GOT3 (cell line): ENCODE measurements around the gene ABI2.
"Not testable (repeated sequence)": the region's sequence is repeated elsewhere in the genome, so short reads cannot be mapped to it uniquely, and the experiment has no call there.

Experiments
- DNase-seq: peaks from one replicate; lab custom pipeline; 2025; ENCODE audit warnings: mixed read lengths; lab: John Stamatoyannopoulos, UW

The ABI2 gene

DNA sequence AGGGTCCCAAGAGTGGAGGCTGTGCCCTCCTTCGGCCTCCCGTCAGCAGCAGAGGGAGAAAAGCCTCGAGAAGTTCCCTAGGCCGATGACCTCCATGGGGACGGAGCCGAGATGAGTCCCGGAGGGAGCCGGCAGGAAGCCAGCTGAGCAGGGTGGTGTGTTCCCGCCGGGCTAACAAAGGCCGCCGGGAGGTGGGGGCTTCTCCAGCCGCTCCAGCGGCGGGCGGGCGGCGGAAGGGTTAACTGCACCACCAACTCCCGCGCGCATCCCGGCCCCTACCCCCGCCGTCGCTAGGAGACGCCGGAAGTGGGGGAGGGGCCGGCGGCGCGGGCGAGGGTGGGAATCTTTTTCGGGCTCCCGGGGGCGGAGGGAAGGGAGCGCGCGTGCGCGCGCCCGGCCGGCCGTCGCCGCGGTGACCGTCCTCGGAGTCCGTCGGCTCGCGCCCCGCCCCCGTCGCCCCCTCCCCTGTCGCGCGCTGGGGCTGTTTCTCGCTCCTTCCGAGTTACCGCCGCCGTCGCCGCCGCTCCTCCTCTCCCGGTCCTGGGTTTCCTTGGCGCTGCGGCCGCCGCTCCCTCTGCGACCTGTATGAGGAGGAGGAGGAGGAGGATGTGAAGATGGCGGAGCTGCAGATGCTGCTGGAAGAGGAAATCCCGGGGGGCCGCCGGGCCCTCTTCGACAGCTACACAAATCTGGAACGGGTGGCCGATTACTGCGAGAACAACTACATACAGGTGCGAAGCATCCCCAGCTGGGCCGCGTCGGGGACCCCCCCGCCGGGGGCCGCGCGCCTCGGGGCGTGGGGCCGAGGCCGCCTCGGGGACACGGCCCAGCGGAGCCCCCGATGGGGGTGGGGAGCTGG lies at the start of gene ABI2:
TSS of gene ABI2 (plus strand) at position 494 of the 859 bp plus-strand sequence. CDS start at position 615, 121 bp downstream.
- DNase-seq: peak; percentile 73

DNA sequence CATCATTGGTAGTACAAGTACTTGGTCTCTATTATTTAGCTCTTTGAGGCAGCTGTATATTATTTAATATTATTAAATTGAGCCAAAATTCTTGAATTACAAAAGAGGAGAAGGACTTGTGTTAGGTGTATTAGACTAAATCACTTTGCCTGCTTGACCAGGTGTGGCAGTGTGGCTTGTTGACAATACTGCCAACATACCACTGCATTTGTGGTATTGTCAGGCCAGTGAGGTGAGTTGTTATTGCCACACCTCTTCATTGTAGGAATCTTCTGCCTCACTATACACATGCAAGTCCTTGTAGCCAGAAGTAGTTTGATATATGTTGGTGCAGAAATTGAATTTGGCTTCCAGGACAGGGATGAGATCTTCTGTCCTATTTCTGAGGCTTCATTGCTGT lies 48.9 kb upstream of the ABI2 start:
- no peak for DNase-seq

DNA sequence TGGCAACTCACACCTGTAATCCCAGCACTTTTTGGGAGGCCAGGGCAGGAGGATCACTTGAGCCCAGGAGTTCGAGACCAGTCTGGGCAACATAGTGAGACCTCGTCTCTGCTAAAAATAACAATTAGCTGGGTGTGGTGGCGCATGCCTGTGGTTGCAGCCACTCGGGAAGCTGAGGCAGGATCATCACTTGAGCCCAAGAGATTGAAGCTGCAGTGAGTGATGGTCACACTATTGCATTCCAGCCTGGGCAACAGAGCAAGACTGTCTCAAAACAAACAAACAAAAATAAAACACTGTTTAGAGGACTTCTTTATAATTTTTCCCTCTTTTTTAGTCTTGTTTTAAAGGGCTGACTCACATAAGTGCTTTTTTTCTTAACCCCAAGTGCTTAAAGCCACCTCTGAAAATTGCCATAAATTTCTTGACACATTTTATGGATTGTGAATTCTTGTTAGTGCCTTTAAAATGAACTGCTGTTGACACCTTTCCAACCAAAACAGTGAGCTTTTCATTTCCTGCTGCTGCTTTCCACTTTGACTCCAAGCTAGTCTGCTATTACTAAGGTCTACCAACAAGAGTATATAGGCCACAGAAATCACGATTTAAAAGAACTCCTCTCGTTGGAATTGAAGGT lies 47.6 kb upstream of the ABI2 start:
- DNase-seq: no peak

DNA sequence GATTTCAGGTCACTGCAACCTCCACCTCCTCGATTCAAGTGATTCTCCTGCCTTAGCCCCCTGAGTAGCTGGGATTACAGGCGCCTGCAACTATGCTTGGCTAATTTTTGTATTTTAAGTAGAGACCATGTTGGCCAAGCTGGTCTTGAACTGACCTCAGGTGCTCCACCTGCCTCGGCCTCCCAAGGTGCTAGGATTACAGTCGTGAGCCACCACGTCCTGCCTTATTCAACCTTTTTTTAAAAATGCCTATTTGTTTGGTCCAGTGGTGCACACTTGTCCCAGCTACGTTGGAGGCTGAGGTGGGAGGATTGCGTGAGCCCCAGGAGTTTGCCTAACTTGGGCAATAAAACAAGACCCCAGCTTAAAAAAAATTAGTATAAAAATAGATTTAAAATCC lies 46.1 kb upstream of the ABI2 start:
- no peak for DNase-seq

DNA sequence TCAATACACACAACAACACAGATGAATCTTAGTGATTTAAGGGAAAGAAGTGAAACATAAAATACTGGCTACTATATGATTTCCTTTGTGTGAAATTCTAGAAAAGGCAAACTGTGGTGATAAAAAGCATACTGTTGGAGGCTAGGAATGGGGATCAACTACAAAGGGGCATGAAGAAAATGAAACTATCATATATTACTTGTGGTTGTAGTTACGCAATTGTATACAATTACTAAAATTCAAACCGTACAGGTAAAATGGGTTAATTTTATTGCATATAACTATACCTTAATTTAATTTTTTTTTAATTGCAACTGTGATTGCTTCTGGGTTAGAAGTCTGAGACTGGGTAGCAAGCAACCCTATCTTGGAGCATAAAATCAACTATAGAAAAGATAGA lies 41.7 kb upstream of the ABI2 start:
- DNase-seq: no peak

DNA sequence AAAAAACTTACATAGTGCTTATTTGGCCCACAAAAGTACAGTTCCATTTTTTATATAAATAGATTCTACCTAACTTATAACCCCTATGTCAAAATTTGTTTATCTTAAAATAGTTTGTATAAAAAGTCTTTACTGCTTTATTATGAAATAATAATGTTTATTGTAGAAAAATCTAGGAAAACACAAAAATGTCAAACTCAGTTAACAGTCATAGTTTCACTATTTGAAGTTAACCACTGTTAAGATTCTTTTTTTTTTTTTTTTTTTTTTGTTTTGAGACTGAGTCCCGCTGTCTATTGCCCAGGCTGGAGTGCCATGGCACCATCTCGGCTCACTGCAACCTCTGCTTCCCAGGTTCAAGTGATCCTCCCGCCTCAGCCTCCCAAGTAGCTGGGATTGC lies 26.5 kb upstream of the ABI2 start:
- no peak for DNase-seq

DNA sequence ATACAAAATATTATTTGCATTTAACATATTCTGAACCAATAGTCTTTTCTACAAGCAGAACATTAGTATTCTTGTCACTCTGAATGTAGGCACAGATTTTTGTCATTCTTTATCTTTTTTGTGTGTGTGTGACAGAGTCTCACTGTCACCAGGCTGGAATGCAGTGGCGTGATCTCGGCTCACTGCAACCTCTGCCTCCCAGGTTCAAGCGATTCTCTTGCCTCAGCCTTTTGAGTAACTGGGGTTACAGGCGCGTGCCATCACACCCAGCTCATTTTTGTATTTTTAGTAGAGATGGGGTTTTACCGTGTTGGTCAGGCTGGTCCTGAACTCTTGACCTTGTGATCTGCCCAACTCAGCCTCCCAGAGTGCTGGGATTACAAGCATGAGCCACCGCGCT lies 25.6 kb upstream of the ABI2 start:
- DNase-seq: not testable (repeated sequence)

DNA sequence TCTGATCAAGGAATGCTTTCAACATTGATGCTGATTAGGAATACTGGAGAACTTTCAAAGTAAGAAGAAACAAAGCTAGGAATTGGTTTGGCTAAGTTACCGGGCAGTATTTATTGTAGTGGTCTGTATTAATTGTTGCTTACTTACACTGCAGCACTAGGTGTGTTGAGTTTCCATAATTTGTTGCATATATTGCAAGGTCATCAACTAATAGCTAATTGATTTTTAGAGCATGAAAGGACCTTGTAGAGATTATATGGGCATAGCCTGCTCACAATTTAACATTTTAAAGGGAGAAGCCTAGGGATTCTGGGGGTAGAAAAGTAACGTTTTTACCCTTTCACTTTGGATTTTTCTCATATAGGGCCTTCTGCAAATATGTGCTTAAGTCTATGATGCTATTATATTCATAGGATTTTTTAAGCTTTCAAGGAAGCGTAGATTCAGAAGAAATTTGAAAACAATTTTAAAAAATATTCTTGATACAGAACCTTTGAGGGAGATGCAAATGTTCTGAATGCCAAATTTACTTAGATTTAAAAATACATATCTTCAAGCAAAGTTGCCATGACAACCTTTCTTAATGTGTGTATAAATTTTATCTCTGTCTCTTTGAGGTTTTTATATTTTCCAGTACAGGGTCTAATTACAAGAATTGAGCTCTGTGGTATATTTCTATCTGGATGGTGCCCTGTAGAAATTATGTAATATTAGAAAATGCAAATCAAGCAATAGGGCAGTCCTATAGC lies 17.3 kb upstream of the ABI2 start:
- no peak for DNase-seq

DNA sequence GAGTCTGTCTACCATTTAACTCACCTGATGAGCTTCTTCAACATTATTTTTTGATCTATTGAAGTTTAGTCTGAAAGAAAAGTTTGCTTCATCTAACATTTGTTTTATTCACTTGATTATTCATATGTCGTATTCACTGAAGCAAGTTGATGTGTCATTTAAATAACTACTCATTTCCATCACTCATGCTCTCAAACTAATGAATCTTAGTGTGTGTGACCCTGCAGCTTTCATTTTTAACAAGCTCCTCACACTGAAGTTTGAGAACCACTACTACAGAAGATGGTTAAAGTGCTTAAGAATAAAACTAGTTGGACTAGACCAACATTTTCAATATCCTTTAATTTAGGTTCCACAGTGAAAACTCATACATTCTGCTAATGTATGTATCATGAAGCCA lies 1.8 kb upstream of the ABI2 start:
- no peak for DNase-seq

DNA sequence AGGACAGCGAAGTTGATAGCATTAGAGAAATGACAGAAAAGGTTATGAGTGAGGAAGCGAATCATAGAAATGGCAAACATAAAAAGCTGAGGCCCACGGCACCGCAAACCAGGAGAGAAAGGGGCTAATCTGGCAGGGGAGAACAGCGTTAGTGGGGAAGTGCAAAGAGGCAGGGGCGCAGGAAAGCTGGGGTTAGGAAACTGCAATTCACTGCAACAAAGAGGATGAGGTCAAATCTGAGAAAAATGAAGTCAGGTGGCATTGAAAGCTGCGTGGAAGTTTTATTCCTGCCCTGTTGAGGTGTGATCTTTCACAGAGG lies 653 bp upstream of the ABI2 start:
- no peak for DNase-seq

DNA sequence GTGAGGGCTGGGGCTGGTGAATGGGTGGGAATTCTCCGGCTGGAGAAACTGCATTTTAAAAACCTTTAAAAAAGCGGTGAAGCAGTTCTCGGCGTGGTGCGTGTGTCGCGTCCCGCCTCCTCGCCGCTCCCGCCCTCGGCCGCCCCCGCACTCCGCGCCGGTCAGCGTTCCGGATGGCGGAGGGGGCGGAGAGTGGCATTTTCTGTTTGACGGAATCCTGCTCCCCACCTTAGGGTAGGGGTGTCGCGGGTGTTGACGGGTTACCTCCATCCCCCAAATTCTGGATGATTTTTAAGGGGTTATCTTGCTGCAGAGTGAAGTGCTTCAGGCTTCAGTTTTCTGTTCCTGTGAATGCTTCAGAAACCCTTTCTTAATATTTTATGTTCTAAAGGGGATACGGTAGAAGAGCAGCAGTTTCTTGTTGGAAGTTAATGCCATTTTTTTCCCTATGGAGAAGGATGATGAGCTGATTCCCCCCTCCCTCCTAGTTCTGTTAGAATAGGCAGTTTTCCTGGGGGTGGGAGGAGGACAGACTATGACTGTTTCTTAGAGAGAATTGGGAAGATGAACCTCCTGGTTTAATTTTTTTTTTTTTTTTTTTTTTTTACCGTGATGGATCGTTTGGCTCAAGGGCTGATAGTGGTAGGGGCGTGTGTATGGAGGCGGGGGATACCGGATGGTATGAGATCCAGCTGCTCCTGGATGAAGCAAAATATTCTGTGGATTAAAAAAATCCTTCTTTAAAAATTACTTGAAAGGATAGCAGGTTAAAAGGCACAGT lies 756 bp downstream of the ABI2 start:
- peak; percentile 16 for DNase-seq

DNA sequence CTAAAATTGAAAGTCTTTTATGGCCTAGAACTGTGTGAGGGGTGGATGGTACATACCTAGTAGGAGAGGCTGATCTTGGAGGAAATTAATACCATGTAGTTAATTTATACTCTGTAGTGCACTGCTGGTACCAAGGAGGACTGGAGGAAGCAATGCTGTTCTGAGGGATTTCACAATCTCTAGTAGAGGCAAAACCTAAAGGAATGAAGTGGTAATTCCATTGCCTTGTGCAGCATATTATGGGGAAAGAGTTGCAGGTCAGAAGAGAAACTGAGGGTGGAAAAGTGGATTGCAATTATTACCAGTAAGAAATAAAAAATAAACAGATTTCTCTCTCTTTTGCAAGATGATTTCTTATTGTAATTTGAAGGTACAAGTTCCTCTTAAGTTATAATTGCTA lies 2.2 kb downstream of the ABI2 start:
- no peak for DNase-seq

DNA sequence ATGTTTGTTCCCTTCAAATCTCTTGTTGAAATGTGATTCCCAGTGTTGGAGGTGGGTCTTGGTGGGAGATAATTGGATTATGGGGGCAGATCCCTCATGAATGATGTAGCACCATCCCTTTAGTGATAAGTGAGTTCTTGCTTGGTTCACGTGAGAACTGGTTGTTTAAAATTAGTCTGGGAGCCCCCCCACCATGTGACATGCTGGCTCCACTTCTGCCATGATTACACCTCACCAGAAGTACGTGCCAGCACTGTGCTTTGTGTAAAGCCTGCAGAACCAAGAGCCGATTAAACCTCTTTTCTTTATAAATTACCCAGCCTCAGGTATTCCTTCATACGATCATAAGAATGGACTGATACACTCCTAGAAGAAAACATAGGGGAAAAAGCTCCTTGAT lies 10.1 kb downstream of the ABI2 start:
- DNase-seq: no peak

DNA sequence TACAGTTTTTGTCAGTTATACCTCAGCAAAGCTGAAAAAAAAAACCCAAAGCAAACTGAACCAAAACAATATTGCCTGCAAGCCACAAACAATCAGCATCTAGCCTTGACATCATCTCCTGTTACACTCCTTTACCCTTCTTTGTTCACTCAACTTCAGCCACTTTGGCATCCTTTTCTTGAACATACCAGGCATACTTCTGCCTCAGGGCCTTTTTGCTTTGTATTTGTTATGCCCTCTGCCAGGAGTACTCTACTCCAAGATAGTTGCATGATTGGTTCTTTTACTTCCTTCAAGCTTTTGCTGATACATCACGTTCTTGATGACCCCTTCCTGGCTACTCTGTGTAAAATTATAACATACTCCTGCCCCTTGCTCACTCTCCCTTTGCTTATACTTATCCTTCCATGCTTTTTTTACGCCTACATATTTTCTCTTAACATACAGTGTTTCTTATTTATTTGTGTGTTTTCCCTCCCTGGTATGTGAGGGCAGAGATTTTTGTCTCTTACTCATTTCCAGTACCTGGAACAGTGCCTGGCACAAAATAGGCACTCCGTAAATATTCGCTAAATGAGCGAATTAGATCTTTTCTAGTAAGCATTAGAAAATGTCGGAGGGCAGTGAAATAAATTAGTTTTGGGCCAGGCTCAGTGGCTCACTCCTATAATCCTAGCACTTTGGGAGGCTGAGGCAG lies 12.7 kb downstream of the ABI2 start:
- DNase-seq: no peak

DNA sequence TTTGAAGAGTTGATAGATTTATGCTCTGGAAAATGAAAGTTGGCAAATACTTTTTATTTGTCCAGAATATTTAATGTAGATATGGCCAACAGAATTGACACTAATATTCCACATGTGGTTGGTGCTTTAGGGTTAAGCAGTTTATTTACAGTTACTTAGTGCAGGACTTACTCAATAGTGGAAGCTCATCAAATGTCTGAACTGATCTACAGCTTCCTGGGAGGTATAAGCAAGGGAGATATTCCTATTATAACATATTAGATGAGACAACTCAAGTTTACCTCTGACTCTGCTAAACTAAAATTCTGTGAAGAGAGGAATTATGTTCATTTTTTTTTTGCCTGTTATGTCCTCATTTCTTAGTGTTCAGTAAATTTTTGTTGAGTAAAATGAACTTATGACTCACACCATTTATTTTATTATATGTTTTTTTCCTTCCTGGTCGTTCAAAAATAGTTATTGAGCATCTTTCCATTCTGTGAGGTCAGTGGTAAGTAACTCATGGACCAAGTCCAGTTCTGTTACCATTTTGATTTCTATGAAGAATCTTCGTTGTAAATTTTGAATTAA lies 13.6 kb downstream of the ABI2 start:
- no peak for DNase-seq

DNA sequence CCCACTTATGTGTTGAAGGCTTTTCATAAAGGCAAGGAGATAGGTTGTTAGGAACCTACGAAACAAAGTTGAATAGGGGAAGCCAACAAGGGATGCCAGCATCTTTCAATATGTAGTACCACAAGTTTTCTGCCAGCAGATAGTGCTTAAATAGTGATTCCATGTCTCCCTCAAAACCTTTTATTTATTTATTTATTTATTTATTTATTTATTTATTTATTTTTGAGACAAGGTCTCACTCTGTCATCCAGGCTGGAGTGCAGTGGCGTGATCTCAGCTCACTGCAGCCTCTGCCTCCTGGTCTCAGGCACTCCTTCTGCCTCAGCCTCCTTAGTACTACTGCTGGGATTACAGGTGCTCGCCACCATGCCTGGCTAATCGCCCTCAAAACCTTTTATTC lies 14.2 kb downstream of the ABI2 start:
- not testable (repeated sequence) for DNase-seq

DNA sequence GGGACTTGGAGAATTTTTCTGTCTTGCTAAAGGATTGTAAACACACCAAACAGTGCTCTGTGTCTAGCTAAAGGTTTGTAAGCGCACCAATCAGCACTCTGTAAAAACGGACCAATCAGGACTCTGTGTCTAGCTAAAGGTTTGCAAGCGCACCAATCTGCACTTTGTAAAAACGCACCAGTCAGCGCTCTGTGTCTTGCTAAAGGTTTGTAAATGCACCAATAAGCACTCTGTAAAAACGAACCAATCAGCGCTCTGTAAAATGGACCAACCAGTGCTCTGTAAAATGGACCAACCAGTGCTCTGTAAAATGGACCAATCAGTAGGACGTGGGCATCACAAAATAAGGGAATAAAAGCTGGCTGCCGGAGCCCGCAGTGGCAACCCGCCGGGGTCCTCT lies 16.5 kb downstream of the ABI2 start:
- no peak for DNase-seq

DNA sequence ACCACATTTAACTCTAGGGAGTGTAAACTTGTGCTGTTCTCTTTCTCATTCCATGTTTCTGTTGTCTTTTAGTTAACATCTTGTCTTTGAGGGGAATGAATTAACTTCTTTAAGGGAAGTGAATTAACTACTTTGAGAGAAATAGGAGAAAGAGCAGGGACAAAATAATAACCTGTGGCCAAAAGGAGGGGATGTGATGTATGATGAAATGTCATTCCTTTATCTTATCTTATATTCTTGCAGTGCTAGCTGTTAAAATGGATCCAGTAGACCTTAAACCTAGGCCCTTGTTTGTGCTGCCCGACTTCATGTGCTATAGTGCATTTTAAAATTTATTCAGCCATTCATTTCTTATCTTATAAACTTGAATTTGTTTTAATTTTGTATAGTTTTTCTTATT lies 18.4 kb downstream of the ABI2 start:
- DNase-seq: no peak

DNA sequence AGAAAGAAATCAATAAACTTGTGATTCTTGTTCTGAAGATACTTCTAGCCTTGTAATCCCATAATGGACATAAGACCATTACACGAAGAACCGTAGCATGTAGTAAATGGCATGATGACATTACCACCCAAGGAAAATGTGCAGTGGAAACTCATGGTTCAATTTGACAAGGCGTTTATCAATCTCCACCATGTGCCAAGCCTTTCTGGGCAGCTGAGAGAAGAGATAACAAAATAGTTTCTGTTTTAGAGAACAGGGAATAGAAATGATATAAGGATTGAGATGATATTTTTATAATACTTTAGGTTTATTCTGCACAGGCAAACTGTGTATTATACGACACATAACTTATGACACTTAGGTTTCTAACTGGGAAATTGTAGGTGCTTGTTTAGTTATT lies 19.2 kb downstream of the ABI2 start:
- DNase-seq: no peak

DNA sequence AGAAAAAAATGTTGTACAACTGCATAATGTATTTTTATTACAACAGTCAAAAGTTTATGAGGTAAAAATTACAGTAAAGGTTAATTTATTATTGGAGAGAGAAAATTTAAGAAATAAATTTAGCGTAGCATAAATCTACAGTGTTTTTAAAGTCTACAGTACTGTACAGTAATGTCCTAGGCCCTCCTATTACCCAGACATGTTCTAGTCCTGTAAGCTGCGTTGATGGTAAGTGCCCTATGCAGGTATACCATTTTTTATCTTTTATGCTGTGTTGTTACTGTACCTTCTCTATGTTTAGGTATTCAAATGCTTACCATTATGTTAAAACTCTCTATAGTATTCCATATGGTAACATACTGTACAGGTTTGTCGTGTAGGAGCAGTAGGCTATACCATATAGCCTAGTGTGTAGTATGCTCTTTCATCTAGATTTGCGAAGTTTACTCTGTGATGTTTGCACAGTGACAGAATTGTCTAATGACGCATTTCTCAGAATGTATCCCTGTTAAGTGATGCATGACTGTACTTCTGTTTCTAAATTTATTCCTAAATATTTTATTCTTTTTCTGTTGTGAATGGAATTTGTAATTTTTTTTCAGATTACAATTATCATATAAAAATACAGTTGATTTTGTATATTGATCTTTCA lies 24.5 kb downstream of the ABI2 start:
- DNase-seq: no peak

DNA sequence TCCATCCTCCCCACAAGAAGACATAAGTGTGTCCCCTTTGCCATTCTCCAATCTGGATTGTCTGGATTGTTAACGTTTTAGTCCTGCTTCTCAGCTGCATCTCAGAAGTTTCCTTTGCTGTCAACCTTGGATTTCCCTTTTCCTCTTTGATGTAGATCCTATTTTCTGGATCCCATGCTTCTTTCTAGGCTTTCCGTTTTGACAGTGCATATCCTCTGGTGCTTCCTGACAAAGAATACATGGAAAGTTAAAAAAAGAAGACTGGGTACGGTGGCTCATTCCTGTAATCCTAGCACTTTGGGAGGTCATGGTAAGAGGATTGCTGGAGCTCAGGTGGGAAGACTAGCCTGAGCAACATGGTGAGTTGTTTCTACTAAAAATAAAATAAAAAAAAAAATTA lies 26.8 kb downstream of the ABI2 start:
- no peak for DNase-seq
